Measurements from ENCODE around the gene VWA3B.
"Not testable (repeated sequence)": the region's sequence is repeated elsewhere in the genome, so short reads cannot be mapped to it uniquely, and the experiment has no call there.

The VWA3B gene

GRCh38 chr2:98086491-98087446, at the start of gene VWA3B:
VWA3B (plus strand) TSS chr2:98087167; CDS start chr2:98093093, 5,926 bp downstream.
- TF ChIP-seq ZFX (IDR thresholded peaks at IDR 0.05) (no peak), CTCF (conservative IDR thresholded peaks at IDR 0.05) (no peak)
- H3K27ac ChIP-seq: no peak within 1 kb of the TSS

DNA sequence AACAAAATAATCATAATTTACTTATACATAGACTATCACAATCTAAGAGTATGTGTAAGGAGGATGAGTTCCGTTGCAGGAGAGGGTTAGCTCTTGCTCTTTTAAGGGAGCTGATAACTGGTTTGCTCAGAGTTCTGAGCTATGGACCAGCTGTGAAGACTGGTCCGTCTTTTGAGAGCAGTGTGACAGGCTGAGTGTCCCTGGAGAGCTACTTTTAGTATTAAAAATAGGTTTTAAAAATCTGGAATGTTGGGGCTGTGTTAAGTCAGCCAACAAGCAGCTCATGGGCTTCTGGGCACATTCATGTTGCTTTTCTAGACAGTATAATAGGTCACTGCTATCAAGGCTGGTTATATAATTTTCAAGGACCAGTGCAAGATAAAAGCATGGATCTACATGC, 49.8 kb upstream of the VWA3B start:
- TF ChIP-seq CTCF (conservative IDR thresholded peaks at IDR 0.05) (no peak), ZFX (IDR thresholded peaks at IDR 0.05) (no peak)
- H3K27ac ChIP-seq: no peak overlapping the region

- no peak for TF ChIP-seq CTCF (conservative IDR thresholded peaks at IDR 0.05)
- no peak for TF ChIP-seq ZFX (IDR thresholded peaks at IDR 0.05)
- H3K27ac ChIP-seq: no peak overlapping the region
Measured at GRCh38 chr2:98037666-98038336, 49.2 kb upstream of the VWA3B start.

- TF ChIP-seq CTCF (conservative IDR thresholded peaks at IDR 0.05) (no peak), ZFX (IDR thresholded peaks at IDR 0.05) (no peak)
- no peak overlapping the region for H3K27ac ChIP-seq
Measured at GRCh38 chr2:98039085-98039756, 47.7 kb upstream of the VWA3B start.

DNA sequence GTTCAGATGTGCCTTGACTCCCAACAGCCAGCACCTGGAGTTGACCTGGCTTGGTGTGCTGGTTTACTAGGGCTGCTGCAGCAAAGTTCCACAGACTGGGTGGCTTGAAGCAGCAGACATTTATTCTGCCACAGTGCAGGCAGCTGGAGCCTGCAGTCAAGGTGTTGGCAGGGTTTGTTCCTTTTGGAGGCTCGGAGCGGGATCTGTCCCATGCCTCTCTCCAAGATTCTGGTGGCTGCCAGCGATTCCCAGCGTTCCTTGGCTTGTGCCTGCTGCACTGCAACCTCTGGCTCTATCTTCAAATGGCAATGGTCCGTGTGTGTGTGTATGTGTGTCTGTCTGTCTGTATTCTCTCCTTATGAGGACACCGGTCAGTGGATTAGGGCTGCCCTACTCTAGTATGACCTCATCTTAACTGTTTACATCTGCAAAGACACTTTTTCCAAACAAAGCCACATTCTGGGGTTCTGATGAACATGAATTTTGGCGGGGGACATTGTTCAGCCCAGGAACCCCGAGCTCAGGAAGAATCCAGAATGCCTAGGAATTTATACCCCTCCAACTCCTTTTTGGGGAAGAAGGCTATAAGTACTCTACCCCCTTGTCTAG, 46.5 kb upstream of the VWA3B start:
- H3K27ac ChIP-seq: no peak overlapping the region
- TF ChIP-seq CTCF (conservative IDR thresholded peaks at IDR 0.05): no peak
- no peak for TF ChIP-seq ZFX (IDR thresholded peaks at IDR 0.05)

DNA sequence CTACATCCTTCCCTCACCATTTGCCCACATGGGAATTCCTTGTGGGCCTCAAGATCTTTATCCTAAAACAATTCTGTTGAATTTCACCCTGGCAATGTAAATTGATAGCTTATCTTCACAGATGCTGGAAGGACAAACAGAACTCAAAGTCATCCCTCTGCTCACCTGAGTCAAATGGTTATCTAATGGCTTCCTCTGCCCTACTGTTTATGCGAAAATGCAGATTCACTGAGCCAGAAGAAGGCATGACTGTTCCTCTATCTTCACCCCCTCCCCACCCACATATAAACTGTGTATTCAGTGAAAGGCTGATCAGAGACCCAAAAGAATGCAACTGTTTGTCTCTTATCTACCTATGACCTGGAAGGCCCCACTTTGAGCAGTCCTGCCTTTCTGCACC, 43.9 kb upstream of the VWA3B start:
- TF ChIP-seq CTCF (conservative IDR thresholded peaks at IDR 0.05): no peak
- no peak for TF ChIP-seq ZFX (IDR thresholded peaks at IDR 0.05)
- no peak overlapping the region for H3K27ac ChIP-seq

GRCh38 chr2:98044730-98045129, 42.2 kb upstream of the VWA3B start:
- not testable (repeated sequence) for H3K27ac ChIP-seq
